Activated CD4-positive, alpha-beta T cell treated with anti-CD3 and anti-CD28 coated beads for 36 hours (primary cell): ENCODE data around the gene EPB41L2. TPM values are rescaled to one million over a fixed set of nuclear protein-coding genes. Genes with fewer than 3 reads are reported as not detected.

Experiments
- ATAC-seq: fragments of 200-7000 bp; cut with Tn5 transposase; one replicate; pipeline ENCODE4 v1.10.0; 2021; ENCODE audit warnings: mild to moderate bottlenecking, moderate library complexity
- CTCF ChIA-PET: fragments of 350-600 bp; sonication (Branson Sonifier 250); formaldehyde crosslinking; loops from one replicate; lab custom pipeline; 2021; ENCODE audit warnings: antibody characterized with exemption; lab: Charles Lee
- POLR2A ChIA-PET: fragments of 350-600 bp; sonication (Branson Sonifier 250); formaldehyde crosslinking; loops from one replicate; lab custom pipeline; 2021; ENCODE audit warnings: antibody characterized with exemption, inconsistent platforms; lab: Charles Lee
- DNase-seq: peaks from one replicate; pipeline ENCODE4 v3.0.0-alpha.2; 2020
- H3K27ac Mint-ChIP-seq: one replicate; pipeline ENCODE4 v1.8.0; 2021; ENCODE audit warnings: mixed read lengths
- H3K27me3 Mint-ChIP-seq: one replicate; pipeline ENCODE4 v1.8.0; 2021; ENCODE audit warnings: mixed read lengths
- H3K36me3 Mint-ChIP-seq: one replicate; pipeline ENCODE4 v1.8.0; 2021; ENCODE audit warnings: low read depth, mixed read lengths
- H3K4me1 Mint-ChIP-seq: one replicate; pipeline ENCODE4 v1.8.0; 2021; ENCODE audit warnings: mixed read lengths
- H3K4me3 Mint-ChIP-seq: one replicate; pipeline ENCODE4 v1.8.0; 2021; ENCODE audit warnings: mild to moderate bottlenecking, moderate library complexity, mixed read lengths
- H3K9me3 Mint-ChIP-seq: one replicate; pipeline ENCODE4 v1.8.0; 2021; ENCODE audit warnings: low read depth, mixed read lengths
- intact Hi-C, 2 experiments: fragments of 100-400 bp; cut with DNase I in 1 of 2; cut with micrococcal nuclease in 1 of 2; formaldehyde crosslinking; loops; one replicate each; pipeline versions ENCODE4 v1.14.2 to v1.15.1; 2022 to 2024; cut with DNase I, micrococcal nuclease
- total RNA-seq, 2 experiments: library from RNA; stranded (reverse); gene quantifications; one replicate each; pipeline ENCODE4 v1.2.3, GENCODE V29; 2021

Gene EPB41L2
- total RNA-seq, 2 experiments from 2014 or later: 33.3 to 43.4 TPM

DNA sequence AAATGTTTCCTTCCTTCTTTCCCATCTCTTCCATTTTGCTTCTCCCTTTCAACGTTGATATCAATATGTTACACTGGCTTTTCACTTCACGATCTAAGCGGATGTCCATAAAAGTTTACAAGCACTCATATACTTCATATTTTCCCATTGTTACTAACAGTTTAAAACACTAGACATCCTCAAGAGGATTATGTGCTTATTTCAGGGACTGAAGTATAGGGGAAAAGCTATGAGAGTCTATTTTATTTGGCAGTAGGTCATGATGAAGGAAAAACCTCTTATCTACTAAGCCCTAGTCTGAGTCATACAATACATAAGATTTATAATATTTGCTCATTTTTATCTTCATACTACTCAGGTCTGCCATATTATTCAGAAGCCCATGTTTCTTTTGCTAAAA lies 20.6 kb upstream of the EPB41L2 start:
- ATAC-seq: no peak
- peaks cover 2% of the 10 kb centered on the region for H3K27me3 Mint-ChIP-seq
- no peak overlapping the region for H3K27ac Mint-ChIP-seq

GRCh38 chr6:131082335-131082734 lies 19.3 kb upstream of the EPB41L2 start:
- Mint-ChIP-seq H3K27me3 (no peaks in the 10 kb centered on the region), H3K36me3 (peaks cover 3% of the 10 kb centered on the region), H3K4me1 (no peaks in the 10 kb centered on the region), H3K4me3 (no peak overlapping the region), H3K9me3 (peaks cover 8% of the 10 kb centered on the region), H3K27ac (no peak overlapping the region)
- no peak for DNase-seq
- ChIA-PET CTCF (interaction anchor here (0.7 kb wide), 1 partner anchor 200 kb away, joined by 3 read pairs; no protein-coding TSS in a partner anchor), POLR2A (no interaction called here)
- ATAC-seq: no peak
- intact Hi-C loops: no loop called here

More for the DNA sequence above, 20.6 kb upstream of the EPB41L2 start:
- peaks cover 3% of the 10 kb centered on the region for H3K36me3 Mint-ChIP-seq
- intact Hi-C loops: no loop called here
- ChIA-PET POLR2A (no interaction called here), CTCF (no interaction called here)
- H3K4me3 Mint-ChIP-seq: no peak overlapping the region
- H3K4me1 Mint-ChIP-seq: no peaks in the 10 kb centered on the region
- H3K9me3 Mint-ChIP-seq: peaks cover 10% of the 10 kb centered on the region
- no peak for DNase-seq

DNA sequence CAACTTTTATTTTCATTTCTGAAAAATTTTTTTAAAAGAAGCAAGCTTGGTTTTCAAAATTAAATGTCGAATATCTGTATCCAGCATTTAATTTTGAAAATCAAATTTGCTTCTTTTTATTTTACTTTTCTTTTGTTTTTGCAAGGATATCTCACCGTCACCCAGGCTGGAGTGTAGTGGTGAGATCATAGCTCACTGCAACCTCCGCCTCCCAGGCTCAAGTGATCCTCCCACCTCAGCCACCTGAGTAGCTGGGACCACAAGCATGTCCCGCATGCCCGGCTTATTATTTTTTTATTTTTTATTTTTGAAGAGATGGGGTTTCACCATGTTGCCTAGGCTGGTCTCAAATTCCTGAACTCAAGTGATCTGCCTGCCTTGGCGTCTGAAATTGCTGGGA lies 17.0 kb upstream of the EPB41L2 start:
- no peaks in the 10 kb centered on the region for H3K9me3 Mint-ChIP-seq
- ChIA-PET POLR2A (no interaction called here), CTCF (interaction anchor here (0.6 to 1.5 kb wide), 2 partner anchors 32 to 195 kb away, joined by 3 to 4 read pairs; no protein-coding TSS in a partner anchor)
- no peaks in the 10 kb centered on the region for H3K27me3 Mint-ChIP-seq
- H3K4me1 Mint-ChIP-seq: no peaks in the 10 kb centered on the region
- H3K36me3 Mint-ChIP-seq: no peaks in the 10 kb centered on the region
- no peak overlapping the region for H3K27ac Mint-ChIP-seq
- DNase-seq (no peak), ATAC-seq (no peak)
- no peak overlapping the region for H3K4me3 Mint-ChIP-seq
- intact Hi-C loops: no loop called here

DNA sequence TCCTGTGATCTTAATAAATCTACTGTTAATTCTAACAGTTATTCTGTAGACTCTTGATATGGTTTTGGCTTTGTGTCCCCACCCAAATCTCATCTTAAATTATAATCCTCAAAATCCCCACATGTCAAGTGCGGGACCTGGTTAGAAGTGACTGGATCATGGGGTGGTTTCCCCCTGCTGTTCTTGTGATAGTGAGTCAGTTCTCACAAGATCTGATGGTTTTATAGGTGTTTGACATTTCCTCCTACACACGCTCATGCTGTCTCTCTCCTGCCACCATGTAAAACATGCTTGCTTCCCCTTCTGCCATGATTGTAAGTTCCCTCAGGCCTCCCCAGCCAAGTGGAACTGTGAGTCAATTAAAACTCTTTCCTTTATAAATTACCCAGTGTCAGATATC lies 10.5 kb upstream of the EPB41L2 start:
- ATAC-seq: peak; percentile 75
- Mint-ChIP-seq H3K36me3 (no peaks in the 10 kb centered on the region), H3K4me1 (peaks cover 2% of the 10 kb centered on the region), H3K27ac (no peak overlapping the region), H3K27me3 (no peaks in the 10 kb centered on the region), H3K9me3 (peaks cover 5% of the 10 kb centered on the region), H3K4me3 (no peak overlapping the region)
- ChIA-PET CTCF (no interaction called here), POLR2A (no interaction called here)
- intact Hi-C loops: no loop called here
- peak; percentile 16 for DNase-seq

DNA sequence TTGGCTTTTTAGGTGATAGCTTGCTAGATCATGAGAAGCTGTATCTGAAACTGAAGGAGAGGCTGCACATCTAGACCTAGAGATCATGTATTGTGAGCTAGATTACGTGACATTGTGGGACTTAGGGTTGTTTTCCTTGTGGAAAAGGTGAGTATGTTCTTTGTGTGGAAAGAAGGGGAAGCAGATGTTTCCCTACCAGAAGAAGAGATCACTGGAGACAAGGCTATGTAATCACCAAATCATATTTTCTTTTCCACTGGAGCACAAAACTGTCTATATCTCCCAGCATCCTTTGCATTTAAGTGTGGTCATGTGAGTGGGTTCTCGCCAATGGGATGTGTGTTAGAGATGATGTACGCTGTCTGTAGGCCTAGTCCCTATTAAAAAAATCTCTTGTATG lies 7.0 kb upstream of the EPB41L2 start:
- CTCF ChIA-PET: no interaction called here
- Mint-ChIP-seq H3K27me3 (no peaks in the 10 kb centered on the region), H3K27ac (no peak overlapping the region), H3K9me3 (peaks cover 5% of the 10 kb centered on the region), H3K4me1 (peaks cover 2% of the 10 kb centered on the region), H3K36me3 (no peaks in the 10 kb centered on the region), H3K4me3 (no peak overlapping the region)
- POLR2A ChIA-PET: no interaction called here
- ATAC-seq (no peak), DNase-seq (no peak)
- intact Hi-C loops: no loop called here

DNA sequence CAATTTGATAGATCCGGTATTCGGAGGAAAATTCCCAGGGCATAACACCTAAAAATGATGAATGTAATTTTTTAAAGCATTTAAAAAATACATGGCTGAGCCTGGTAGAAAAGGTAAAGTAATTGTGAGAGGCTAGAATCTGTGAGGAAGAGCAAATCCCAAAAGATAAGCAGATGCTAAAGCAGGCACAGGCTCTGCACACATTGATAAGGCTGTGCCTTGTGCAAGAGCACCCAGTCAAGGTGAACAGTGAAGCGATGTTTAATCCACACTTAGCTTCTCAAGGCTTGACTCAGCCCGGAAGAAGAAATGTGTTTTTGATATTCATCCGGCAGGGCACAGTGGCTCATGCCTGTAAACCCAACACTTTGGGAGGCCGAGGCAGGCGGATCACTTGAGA lies 5.1 kb upstream of the EPB41L2 start:
- DNase-seq (no peak), ATAC-seq (no peak)
- peaks cover 7% of the 10 kb centered on the region for H3K4me1 Mint-ChIP-seq
- intact Hi-C loops: no loop called here
- H3K27me3 Mint-ChIP-seq: no peaks in the 10 kb centered on the region
- peaks cover 1% of the 10 kb centered on the region for H3K9me3 Mint-ChIP-seq
- CTCF ChIA-PET: no interaction called here
- no peaks in the 10 kb centered on the region for H3K36me3 Mint-ChIP-seq
- no peak overlapping the region for H3K4me3 Mint-ChIP-seq
- no peak overlapping the region for H3K27ac Mint-ChIP-seq
- POLR2A ChIA-PET: no interaction called here

- POLR2A ChIA-PET: no interaction called here
- H3K27ac Mint-ChIP-seq: no peak overlapping the region
- no peak for DNase-seq
- ATAC-seq: no peak
- H3K4me3 Mint-ChIP-seq: no peak overlapping the region
- intact Hi-C loops: no loop called here
- peaks cover 7% of the 10 kb centered on the region for H3K4me1 Mint-ChIP-seq
- H3K27me3 Mint-ChIP-seq: no peaks in the 10 kb centered on the region
- no peaks in the 10 kb centered on the region for H3K9me3 Mint-ChIP-seq
- no peaks in the 10 kb centered on the region for H3K36me3 Mint-ChIP-seq
- CTCF ChIA-PET: no interaction called here
Measured at GRCh38 chr6:131067521-131067920, 4.5 kb upstream of the EPB41L2 start.

GRCh38 chr6:131065824-131066171 lies 2.8 kb upstream of the EPB41L2 start:
- Mint-ChIP-seq H3K4me3 (no peak overlapping the region), H3K9me3 (no peaks in the 10 kb centered on the region), H3K36me3 (no peaks in the 10 kb centered on the region), H3K4me1 (peaks cover 22% of the 10 kb centered on the region), H3K27me3 (no peaks in the 10 kb centered on the region), H3K27ac (no peak overlapping the region)
- ChIA-PET POLR2A (no interaction called here), CTCF (interaction anchor here (1.6 kb wide), 1 partner anchor 11 kb away, joined by 4 read pairs; no protein-coding TSS in a partner anchor)
- ATAC-seq: no peak
- no peak for DNase-seq
- intact Hi-C loops: no loop called here

DNA sequence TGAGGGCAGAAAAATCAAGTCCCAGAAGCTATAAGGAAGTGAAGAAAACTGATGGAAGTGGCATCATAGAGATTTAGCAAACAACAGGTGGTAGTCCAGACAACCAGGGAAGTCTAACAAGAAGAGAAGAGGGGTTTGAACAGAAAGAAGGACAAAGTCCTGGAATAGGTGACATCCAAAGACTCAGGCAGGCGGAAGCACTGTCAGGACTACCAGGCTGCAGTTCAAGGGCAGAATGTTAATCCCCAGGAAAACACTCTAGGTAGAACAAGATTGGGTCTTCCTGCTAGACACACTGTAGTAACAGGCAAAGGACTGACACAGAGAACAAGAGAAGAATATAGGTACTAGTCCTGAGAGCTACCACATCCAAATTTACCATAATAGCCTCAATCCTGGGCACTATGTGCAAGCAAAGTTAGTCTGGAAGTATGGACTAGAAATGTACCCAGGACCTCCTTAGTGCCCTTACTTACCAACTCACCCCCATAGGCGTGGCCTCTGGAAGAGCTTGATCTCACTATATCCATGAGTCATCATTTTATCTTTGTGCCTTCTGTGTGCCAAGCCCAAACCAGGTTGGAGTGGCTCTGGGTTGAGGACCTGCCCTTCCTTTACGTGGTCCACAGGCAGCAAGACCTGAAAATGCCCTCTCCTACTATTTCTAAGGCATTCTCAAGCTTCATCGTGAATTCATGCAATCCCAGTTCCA lies 2.2 kb upstream of the EPB41L2 start:
- H3K27ac Mint-ChIP-seq: no peak overlapping the region
- H3K9me3 Mint-ChIP-seq: no peaks in the 10 kb centered on the region
- intact Hi-C loops: no loop called here
- ChIA-PET POLR2A (no interaction called here), CTCF (interaction anchor here (1.6 to 2.3 kb wide), 2 partner anchors 10 to 180 kb away, joined by 4 to 7 read pairs; no protein-coding TSS in a partner anchor)
- no peak for ATAC-seq
- H3K4me3 Mint-ChIP-seq: no peak overlapping the region
- no peaks in the 10 kb centered on the region for H3K36me3 Mint-ChIP-seq
- no peaks in the 10 kb centered on the region for H3K27me3 Mint-ChIP-seq
- DNase-seq: no peak
- peaks cover 27% of the 10 kb centered on the region for H3K4me1 Mint-ChIP-seq

GRCh38 chr6:131063764-131064272 lies 773 bp upstream of the EPB41L2 start:
- Mint-ChIP-seq H3K36me3 (no peaks in the 10 kb centered on the region), H3K4me1 (peaks cover 28% of the 10 kb centered on the region), H3K27me3 (no peaks in the 10 kb centered on the region), H3K4me3 (peak overlapping the region; percentile 78), H3K9me3 (no peaks in the 10 kb centered on the region), H3K27ac (no peak overlapping the region)
- intact Hi-C loops: loop anchor here (2.0 to 5.0 kb wide), 3 partner anchors 73 to 567 kb away; partner anchors contain the start of gene AKAP7 (in 1 of the 2)
- ChIA-PET CTCF (interaction anchor here (0.7 to 2.3 kb wide), 2 partner anchors 75 to 178 kb away, joined by 3 to 7 read pairs; no protein-coding TSS in a partner anchor), POLR2A (no interaction called here)
- ATAC-seq: no peak
- peak; percentile 6 for DNase-seq

GRCh38 chr6:131062241-131063027 lies 611 bp downstream of the EPB41L2 start:
- Mint-ChIP-seq H3K4me1 (peaks cover 28% of the 10 kb centered on the region), H3K9me3 (no peaks in the 10 kb centered on the region), H3K27ac (peak overlapping the region; percentile 76), H3K4me3 (peak overlapping the region; percentile 78), H3K27me3 (no peaks in the 10 kb centered on the region), H3K36me3 (no peaks in the 10 kb centered on the region)
- ChIA-PET POLR2A (no interaction called here), CTCF (interaction anchor here (1.0 kb wide), 1 partner anchor 19 kb away, joined by 3 read pairs; no protein-coding TSS in a partner anchor)
- peak; percentile 34 for DNase-seq
- no peak for ATAC-seq
- intact Hi-C loops: loop anchor here (2.0 to 5.0 kb wide), 3 partner anchors 75 to 568 kb away; partner anchors contain the start of gene AKAP7 (in 1 of the 2)
